Measurements from ENCODE around the gene PNMA8A.
"Not testable (repeated sequence)": the region's sequence is repeated elsewhere in the genome, so short reads cannot be mapped to it uniquely, and the experiment has no call there.

The PNMA8A gene

GRCh38 chr19:46471116-46471733 is at the start of gene PNMA8A:
PNMA8A (minus strand) TSS chr19:46471563; CDS start chr19:46471035, 528 bp downstream.
- Mint-ChIP-seq H3K4me3 (no peak within 1 kb of the TSS), H3K9me3 (no peaks in the 10 kb centered on the region)

DNA sequence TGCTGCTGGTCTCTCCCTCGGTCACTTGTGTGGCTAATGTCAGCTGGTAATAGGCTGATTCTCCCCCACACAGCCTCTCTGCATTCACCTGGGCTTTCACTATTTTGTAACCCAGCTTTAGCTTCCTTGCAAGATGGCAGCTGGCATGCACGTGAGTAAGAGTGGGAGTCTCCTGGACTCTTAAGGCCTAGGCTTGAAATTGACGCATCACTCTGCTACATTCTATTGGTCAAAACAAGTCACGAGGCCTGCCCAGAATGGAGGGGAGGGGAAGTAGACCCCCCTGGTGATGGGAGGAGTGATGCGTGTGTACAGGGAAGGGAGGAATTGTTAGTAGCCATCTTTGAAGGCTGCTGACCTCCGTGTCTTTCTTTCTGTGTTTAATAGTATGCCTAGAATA is 49.3 kb upstream of the PNMA8A start:
- Mint-ChIP-seq H3K9me3 (no peaks in the 10 kb centered on the region), H3K27me3 (peaks cover 17% of the 10 kb centered on the region), H3K36me3 (ENCODE audit: low read depth) (no peaks in the 10 kb centered on the region), H3K27ac (no peak overlapping the region), H3K4me3 (no peak overlapping the region), H3K4me1 (ENCODE audit: low read depth) (peaks cover 13% of the 10 kb centered on the region)
- intact Hi-C loops (cut with micrococcal nuclease), result no loop called here

More at GRCh38 chr19:46471116-46471733, at the start of gene PNMA8A:
- intact Hi-C loops (cut with micrococcal nuclease), result no loop called here
- no peaks in the 10 kb centered on the region for H3K36me3 Mint-ChIP-seq (ENCODE audit: low read depth)
- H3K4me1 Mint-ChIP-seq (ENCODE audit: low read depth), result peaks cover 10% of the 10 kb centered on the region
- no peak within 1 kb of the TSS for H3K27ac Mint-ChIP-seq
- peaks cover 68% of the 10 kb centered on the region for H3K27me3 Mint-ChIP-seq

- intact Hi-C loops (cut with micrococcal nuclease), result no loop called here
- H3K4me1 Mint-ChIP-seq (ENCODE audit: low read depth), result peaks cover 9% of the 10 kb centered on the region
- no peaks in the 10 kb centered on the region for H3K36me3 Mint-ChIP-seq (ENCODE audit: low read depth)
- no peak overlapping the region for H3K27ac Mint-ChIP-seq
- H3K4me3 Mint-ChIP-seq, result no peak overlapping the region
- H3K27me3 Mint-ChIP-seq, result peaks cover 24% of the 10 kb centered on the region
- no peaks in the 10 kb centered on the region for H3K9me3 Mint-ChIP-seq
Measured at GRCh38 chr19:46517471-46517870, 46.1 kb upstream of the PNMA8A start.

DNA sequence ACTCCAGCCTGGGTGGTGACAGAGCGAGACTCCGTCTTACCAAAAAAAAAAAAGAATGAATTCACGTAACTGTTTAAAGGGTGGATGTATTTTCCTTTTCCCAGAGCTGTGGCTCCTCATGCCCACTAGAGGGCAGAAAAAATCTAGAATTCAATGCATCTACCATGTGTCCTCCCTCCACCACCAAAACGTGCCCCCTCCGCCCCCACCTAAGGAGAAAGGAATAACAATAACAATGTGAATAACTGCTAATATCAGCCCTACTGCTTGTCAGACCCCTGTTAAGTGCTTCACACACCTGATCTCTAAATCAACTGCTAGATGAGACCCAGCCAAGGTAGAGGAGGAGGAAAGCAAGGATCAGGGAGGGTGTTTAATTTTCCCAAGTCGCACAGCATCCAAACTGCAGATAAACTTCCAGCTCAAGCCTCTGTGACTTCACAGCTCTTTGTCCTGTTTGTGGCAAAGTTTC is 44.6 kb upstream of the PNMA8A start:
- intact Hi-C loops (cut with micrococcal nuclease), result loop anchor here (1.0 kb wide), 1 partner anchor 26 kb away; no protein-coding TSS in a partner anchor
- H3K9me3 Mint-ChIP-seq, result peaks cover 9% of the 10 kb centered on the region
- peaks cover 8% of the 10 kb centered on the region for H3K4me1 Mint-ChIP-seq (ENCODE audit: low read depth)
- H3K27ac Mint-ChIP-seq, result no peak overlapping the region
- peaks cover 29% of the 10 kb centered on the region for H3K27me3 Mint-ChIP-seq
- H3K36me3 Mint-ChIP-seq (ENCODE audit: low read depth), result no peaks in the 10 kb centered on the region
- no peak overlapping the region for H3K4me3 Mint-ChIP-seq

GRCh38 chr19:46515290-46515609 is 43.9 kb upstream of the PNMA8A start:
- no peak overlapping the region for H3K4me3 Mint-ChIP-seq
- peaks cover 8% of the 10 kb centered on the region for H3K4me1 Mint-ChIP-seq (ENCODE audit: low read depth)
- intact Hi-C loops (cut with micrococcal nuclease), result loop anchor here (1.0 kb wide), 1 partner anchor 27 kb away; no protein-coding TSS in a partner anchor
- H3K27me3 Mint-ChIP-seq, result peaks cover 30% of the 10 kb centered on the region
- no peaks in the 10 kb centered on the region for H3K36me3 Mint-ChIP-seq (ENCODE audit: low read depth)
- no peak overlapping the region for H3K27ac Mint-ChIP-seq
- peaks cover 13% of the 10 kb centered on the region for H3K9me3 Mint-ChIP-seq

DNA sequence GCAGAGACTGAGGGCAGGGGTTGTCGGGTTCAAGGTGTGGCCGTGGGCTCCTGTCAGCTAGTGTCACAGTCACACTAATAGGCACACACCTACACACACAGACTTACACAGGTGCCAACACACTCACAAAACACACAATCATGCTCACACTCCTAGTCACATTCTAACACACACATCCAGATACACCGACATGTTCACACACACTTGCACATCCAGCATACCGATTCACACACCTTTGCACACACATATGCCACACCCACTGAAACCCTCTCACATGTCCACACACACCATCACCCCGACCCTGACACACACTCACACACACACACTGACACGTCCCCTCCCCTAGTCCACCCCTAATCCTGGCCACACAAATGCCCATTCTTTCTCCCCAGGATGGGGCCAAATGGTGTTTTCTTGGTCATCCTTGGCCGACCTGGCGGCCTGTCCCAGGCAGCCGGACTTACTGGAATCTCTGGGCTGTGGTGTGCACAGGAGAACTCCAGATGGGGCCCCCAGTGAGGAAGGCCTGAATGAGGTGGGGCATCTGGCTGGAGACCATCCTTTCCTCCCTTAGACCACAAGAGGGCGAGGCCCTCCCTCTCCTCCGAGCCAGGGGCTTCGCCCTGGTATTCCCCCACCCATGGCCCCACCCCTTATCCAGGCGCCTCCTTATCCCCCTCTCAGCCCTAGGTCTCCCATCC is 43.4 kb upstream of the PNMA8A start:
- Mint-ChIP-seq H3K27me3 (peaks cover 31% of the 10 kb centered on the region), H3K9me3 (peaks cover 13% of the 10 kb centered on the region), H3K27ac (no peak overlapping the region), H3K4me3 (no peak overlapping the region), H3K36me3 (ENCODE audit: low read depth) (no peaks in the 10 kb centered on the region), H3K4me1 (ENCODE audit: low read depth) (peaks cover 8% of the 10 kb centered on the region)
- intact Hi-C loops (cut with micrococcal nuclease), result loop anchor here (1.0 kb wide), 1 partner anchor 28 kb away; no protein-coding TSS in a partner anchor

- Mint-ChIP-seq H3K9me3 (peaks cover 13% of the 10 kb centered on the region), H3K4me1 (ENCODE audit: low read depth) (peaks cover 8% of the 10 kb centered on the region), H3K27ac (no peak overlapping the region), H3K4me3 (no peak overlapping the region), H3K27me3 (peaks cover 37% of the 10 kb centered on the region), H3K36me3 (ENCODE audit: low read depth) (no peaks in the 10 kb centered on the region)
- intact Hi-C loops (cut with micrococcal nuclease), result loop anchor here (1.0 to 2.0 kb wide), 3 partner anchors 23 to 235 kb away; no protein-coding TSS in a partner anchor
Measured at GRCh38 chr19:46513461-46514236, 42.3 kb upstream of the PNMA8A start.

DNA sequence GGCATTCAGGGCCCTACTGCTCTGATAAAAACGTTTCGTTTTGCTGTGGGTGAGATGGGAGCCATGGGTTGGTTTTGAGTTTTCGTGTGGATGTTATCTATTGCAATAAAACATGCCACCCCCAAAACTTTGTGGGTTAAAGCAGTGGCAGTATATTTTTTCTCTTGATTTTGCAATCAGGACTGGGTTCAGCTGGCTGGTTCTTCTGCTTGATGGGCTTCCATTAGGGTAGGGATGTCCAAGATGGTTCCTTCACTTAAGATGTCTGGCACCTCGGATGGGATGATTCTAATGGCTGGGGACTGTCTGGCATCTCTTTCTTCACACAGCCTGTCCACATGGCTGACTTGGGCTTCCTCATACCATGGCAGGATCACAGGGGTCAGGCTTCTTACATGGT is 39.9 kb upstream of the PNMA8A start:
- intact Hi-C loops (cut with micrococcal nuclease), result no loop called here
- H3K27me3 Mint-ChIP-seq, result peaks cover 45% of the 10 kb centered on the region

GRCh38 chr19:46508206-46508605 is 36.8 kb upstream of the PNMA8A start:
- peaks cover 13% of the 10 kb centered on the region for H3K9me3 Mint-ChIP-seq
- H3K27me3 Mint-ChIP-seq, result peaks cover 41% of the 10 kb centered on the region
- H3K27ac Mint-ChIP-seq, result no peak overlapping the region
- H3K4me1 Mint-ChIP-seq (ENCODE audit: low read depth), result peaks cover 4% of the 10 kb centered on the region
- no peaks in the 10 kb centered on the region for H3K36me3 Mint-ChIP-seq (ENCODE audit: low read depth)
- intact Hi-C loops (cut with micrococcal nuclease), result no loop called here
- no peak overlapping the region for H3K4me3 Mint-ChIP-seq

More for the DNA sequence above, 39.9 kb upstream of the PNMA8A start:
- Mint-ChIP-seq H3K27ac (no peak overlapping the region), H3K4me1 (ENCODE audit: low read depth) (peaks cover 8% of the 10 kb centered on the region), H3K9me3 (peaks cover 13% of the 10 kb centered on the region), H3K4me3 (no peak overlapping the region), H3K36me3 (ENCODE audit: low read depth) (no peaks in the 10 kb centered on the region)

GRCh38 chr19:46503848-46504453 is 32.6 kb upstream of the PNMA8A start:
- Mint-ChIP-seq H3K4me3 (no peak overlapping the region), H3K27me3 (peaks cover 62% of the 10 kb centered on the region), H3K4me1 (ENCODE audit: low read depth) (peaks cover 10% of the 10 kb centered on the region), H3K36me3 (ENCODE audit: low read depth) (no peaks in the 10 kb centered on the region), H3K27ac (no peak overlapping the region), H3K9me3 (no peaks in the 10 kb centered on the region)
- intact Hi-C loops (cut with micrococcal nuclease), result no loop called here

DNA sequence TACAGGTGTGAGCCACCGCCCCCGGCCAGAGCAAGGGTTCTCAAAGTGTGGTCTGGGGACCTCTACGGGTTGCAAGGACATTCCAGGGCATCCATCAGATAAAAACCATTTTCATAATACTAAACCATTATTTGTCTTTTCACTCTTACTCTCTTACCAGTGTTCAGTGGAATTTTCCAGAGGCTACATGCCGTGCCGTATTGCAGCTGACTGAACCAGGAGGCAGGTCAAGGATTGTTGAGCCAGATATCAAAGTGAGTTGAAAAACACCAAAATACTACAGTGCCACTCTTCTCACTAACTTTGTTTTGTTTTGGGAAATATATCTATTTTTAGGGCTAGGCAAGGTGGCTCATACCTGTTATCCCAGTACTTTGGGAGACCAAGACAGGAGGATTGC is 31.5 kb upstream of the PNMA8A start:
- Mint-ChIP-seq H3K4me3 (no peak overlapping the region), H3K27ac (no peak overlapping the region), H3K36me3 (ENCODE audit: low read depth) (no peaks in the 10 kb centered on the region), H3K27me3 (peaks cover 59% of the 10 kb centered on the region), H3K4me1 (ENCODE audit: low read depth) (peaks cover 13% of the 10 kb centered on the region), H3K9me3 (no peaks in the 10 kb centered on the region)
- intact Hi-C loops (cut with micrococcal nuclease), result no loop called here

GRCh38 chr19:46499692-46500091 is 28.3 kb upstream of the PNMA8A start:
- intact Hi-C loops (cut with micrococcal nuclease), result no loop called here
- no peak overlapping the region for H3K27ac Mint-ChIP-seq
- no peaks in the 10 kb centered on the region for H3K9me3 Mint-ChIP-seq
- peaks cover 74% of the 10 kb centered on the region for H3K27me3 Mint-ChIP-seq
- peaks cover 20% of the 10 kb centered on the region for H3K4me1 Mint-ChIP-seq (ENCODE audit: low read depth)
- H3K4me3 Mint-ChIP-seq, result no peak overlapping the region
- H3K36me3 Mint-ChIP-seq (ENCODE audit: low read depth), result no peaks in the 10 kb centered on the region

DNA sequence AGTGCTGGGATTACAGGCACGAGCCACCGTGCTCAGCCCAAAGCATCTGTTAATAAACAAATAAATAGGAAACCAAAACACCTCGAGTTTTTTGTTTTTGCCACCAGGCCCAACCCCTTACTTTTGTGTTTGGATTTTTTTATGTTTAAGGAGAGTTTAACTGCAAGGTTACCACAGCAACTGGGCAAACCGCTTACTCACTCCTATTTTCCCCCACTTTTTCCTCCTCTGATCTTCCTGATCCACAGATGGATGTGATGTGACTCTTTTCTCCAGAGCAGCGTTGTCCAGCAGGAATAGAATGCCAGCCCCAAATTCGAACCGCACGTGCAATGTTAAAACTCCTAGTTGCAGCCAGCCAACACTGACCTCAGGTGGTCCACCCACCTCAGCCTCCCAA is 26.4 kb upstream of the PNMA8A start:
- Mint-ChIP-seq H3K9me3 (no peaks in the 10 kb centered on the region), H3K4me1 (ENCODE audit: low read depth) (peaks cover 37% of the 10 kb centered on the region), H3K36me3 (ENCODE audit: low read depth) (no peaks in the 10 kb centered on the region), H3K27ac (no peak overlapping the region), H3K4me3 (no peak overlapping the region), H3K27me3 (peaks cover 83% of the 10 kb centered on the region)
- intact Hi-C loops (cut with micrococcal nuclease), result no loop called here

DNA sequence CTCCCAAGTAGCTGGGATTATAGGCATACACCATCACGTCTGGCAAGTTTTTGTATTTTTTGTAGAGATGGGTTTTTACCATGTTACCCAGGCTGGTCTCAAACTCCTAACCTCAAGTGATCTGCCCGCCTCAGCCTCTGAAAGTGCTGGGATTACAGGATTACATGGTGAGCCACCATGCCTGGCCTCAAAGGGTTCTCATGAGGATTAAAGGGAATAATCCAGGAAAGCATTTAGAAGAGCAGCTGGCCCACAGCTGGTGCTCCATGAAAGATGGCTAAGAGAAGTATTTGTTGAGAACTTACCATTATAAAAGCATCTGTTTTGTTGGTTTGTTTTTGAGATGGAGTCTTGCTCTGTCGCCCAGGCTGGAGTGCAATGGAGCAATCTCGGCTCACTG is 25.5 kb upstream of the PNMA8A start:
- H3K4me3 Mint-ChIP-seq; H3K36me3 Mint-ChIP-seq (ENCODE audit: low read depth); intact Hi-C loops (cut with micrococcal nuclease); H3K27ac Mint-ChIP-seq; H3K9me3 Mint-ChIP-seq: not testable (repeated sequence)
- Mint-ChIP-seq H3K4me1 (ENCODE audit: low read depth) (peaks cover 38% of the 10 kb centered on the region), H3K27me3 (peaks cover 84% of the 10 kb centered on the region)
